CD1c-positive myeloid dendritic cell (primary cell): Measurements from ENCODE around the gene PPT2.

Experiments
- DNase-seq: peaks from one replicate; pipeline ENCODE4 v3.0.0-alpha.2; 2016; ENCODE audit errors: extremely low spot score

PPT2 gene

GRCh38 chr6:32151863-32152768, 1.8 kb upstream of the PPT2 start, which contains the start of gene PRRT1:
TSS of gene PRRT1 (minus strand) at chr6:32151939. CDS start at chr6:32151827, 112 bp downstream.
- no peak for DNase-seq

GRCh38 chr6:32152769-32153563, 975 bp upstream of the PPT2 start:
- no peak for DNase-seq

- peak; percentile 59 for DNase-seq
These were observed 697 bp downstream of the PPT2 start for GRCh38 chr6:32154514-32155161.

GRCh38 chr6:32156891-32157290, 3.0 kb downstream of the PPT2 start:
- DNase-seq = no peak

- no peak for DNase-seq
These were observed 4.1 kb downstream of the PPT2 start for GRCh38 chr6:32158052-32158451.

GRCh38 chr6:32163559-32164258, 9.8 kb downstream of the PPT2 start:
- DNase-seq = no peak

- DNase-seq = no peak
These were observed 10.4 kb downstream of the PPT2 start, which contains the start of gene EGFL8 for GRCh38 chr6:32164295-32164694. TSS of gene EGFL8 (plus strand) at chr6:32164595. CDS start at chr6:32166166, 1,571 bp downstream.

- no peak for DNase-seq
These were observed 12.6 kb downstream of the PPT2 start for GRCh38 chr6:32166411-32167061.

- no peak for DNase-seq
These were observed 13.3 kb downstream of the PPT2 start for GRCh38 chr6:32167154-32167760.

- no peak for DNase-seq
These were observed 13.9 kb downstream of the PPT2 start for GRCh38 chr6:32167761-32168262.

- no peak for DNase-seq
These were observed 14.4 kb downstream of the PPT2 start for GRCh38 chr6:32168350-32168749.

- no peak for DNase-seq
These were observed 15.1 kb downstream of the PPT2 start for GRCh38 chr6:32168807-32169591.

GRCh38 chr6:32170294-32170693, 16.4 kb downstream of the PPT2 start:
- DNase-seq = no peak

- no peak for DNase-seq
These were observed 17.3 kb downstream of the PPT2 start for GRCh38 chr6:32171234-32171633.

GRCh38 chr6:32173051-32173727, 19.2 kb downstream of the PPT2 start:
- DNase-seq = peak; percentile 37

- no peak for DNase-seq
These were observed 20.5 kb downstream of the PPT2 start for GRCh38 chr6:32174416-32174815.

- DNase-seq = no peak
These were observed 21.4 kb downstream of the PPT2 start for GRCh38 chr6:32175322-32175710.

- peak; percentile 95 for DNase-seq
These were observed 22.0 kb downstream of the PPT2 start, which contains the start of gene AGPAT1 for GRCh38 chr6:32175711-32176475. TSS of gene AGPAT1 (minus strand) at chr6:32176084. CDS start at chr6:32171496, 4,588 bp downstream.
